ENCODE data around the gene RHBDF2. TPM values are rescaled to one million over a fixed set of nuclear protein-coding genes. Genes with fewer than 3 reads are reported as not detected.
"Not testable (repeated sequence)": the region's sequence is repeated elsewhere in the genome, so short reads cannot be mapped to it uniquely, and the experiment has no call there.

Gene RHBDF2
- polyA plus RNA-seq, 3 donors: 36.9 to 124 (median 68.6) TPM

DNA sequence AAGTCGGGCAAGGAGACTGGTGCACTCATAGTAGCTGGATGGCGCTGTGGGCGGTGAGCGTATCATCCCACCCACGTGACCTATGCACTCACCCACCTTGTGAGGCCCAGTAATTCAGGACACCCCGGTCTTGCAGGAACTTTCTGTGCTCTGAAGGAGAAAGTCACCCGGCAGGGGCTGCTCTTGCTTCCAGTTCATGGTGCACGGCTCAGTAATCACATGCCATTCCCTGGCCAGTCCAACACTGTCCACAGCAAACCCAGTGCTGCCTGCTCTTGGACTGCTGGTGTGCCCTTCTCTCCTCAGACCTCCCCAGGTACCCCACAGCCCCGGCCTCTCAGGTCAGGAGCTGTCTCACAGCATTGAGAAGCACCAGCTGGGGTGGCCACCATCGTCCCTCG, 16.4 kb upstream of the RHBDF2 start:
- TF ChIP-seq, protein P1, sequence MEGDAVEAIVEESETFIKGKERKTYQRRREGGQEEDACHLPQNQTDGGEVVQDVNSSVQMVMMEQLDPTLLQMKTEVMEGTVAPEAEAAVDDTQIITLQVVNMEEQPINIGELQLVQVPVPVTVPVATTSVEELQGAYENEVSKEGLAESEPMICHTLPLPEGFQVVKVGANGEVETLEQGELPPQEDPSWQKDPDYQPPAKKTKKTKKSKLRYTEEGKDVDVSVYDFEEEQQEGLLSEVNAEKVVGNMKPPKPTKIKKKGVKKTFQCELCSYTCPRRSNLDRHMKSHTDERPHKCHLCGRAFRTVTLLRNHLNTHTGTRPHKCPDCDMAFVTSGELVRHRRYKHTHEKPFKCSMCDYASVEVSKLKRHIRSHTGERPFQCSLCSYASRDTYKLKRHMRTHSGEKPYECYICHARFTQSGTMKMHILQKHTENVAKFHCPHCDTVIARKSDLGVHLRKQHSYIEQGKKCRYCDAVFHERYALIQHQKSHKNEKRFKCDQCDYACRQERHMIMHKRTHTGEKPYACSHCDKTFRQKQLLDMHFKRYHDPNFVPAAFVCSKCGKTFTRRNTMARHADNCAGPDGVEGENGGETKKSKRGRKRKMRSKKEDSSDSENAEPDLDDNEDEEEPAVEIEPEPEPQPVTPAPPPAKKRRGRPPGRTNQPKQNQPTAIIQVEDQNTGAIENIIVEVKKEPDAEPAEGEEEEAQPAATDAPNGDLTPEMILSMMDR (IDR thresholded peaks at IDR 0.05): no peak
- Mint-ChIP-seq H3K27ac (no peak overlapping the region), H3K27me3 (ENCODE audit: low read depth in 3 of 3) (peaks cover 12 to 14% (median 12%) of the 10 kb centered on the region in 3 donors), H3K4me1 (peaks cover 26% of the 10 kb centered on the region), H3K36me3 (no peaks in the 10 kb centered on the region), H3K9me3 (peaks cover 0 to 3% (median 0%) of the 10 kb centered on the region in 7 donors), H3K4me3 (no peak overlapping the region)
- H3K27me3 ChIP-seq (ENCODE audit: control insufficient read depth in 2 of 2, insufficient read depth in 2 of 2, low read length in 2 of 2): no peaks in the 10 kb centered on the region
- intact Hi-C loops (cut with micrococcal nuclease): no loop called here
- no peak overlapping the region for H3K9ac ChIP-seq (ENCODE audit: insufficient read depth, low read length, poor library complexity, severe bottlenecking)
- no peaks in the 10 kb centered on the region for H3K9me3 ChIP-seq (replicated peaks in 1 of 2; ENCODE audit: control insufficient read depth in 1 of 2, insufficient read depth in 1 of 2, low read length in 2 of 2)
- H2AFZ ChIP-seq (ENCODE audit: insufficient read depth, low read depth, low read length, poor library complexity, severe bottlenecking): no peak overlapping the region
- no peaks in the 10 kb centered on the region for H3K79me2 ChIP-seq (ENCODE audit: insufficient read depth, low read length)
- H4K20me1 ChIP-seq (ENCODE audit: insufficient read depth, low read length): no peaks in the 10 kb centered on the region
- H3K4me3 ChIP-seq (replicated peaks in 1 of 3; ENCODE audit: low read depth in 2 of 3, low read length in 3 of 3): no peak overlapping the region
- no peak overlapping the region for H3K27ac ChIP-seq (ENCODE audit: low read depth in 1 of 2, low read length in 2 of 2)
- peaks cover 16 to 20% of the 10 kb centered on the region in 2 donors for H3K4me1 ChIP-seq (ENCODE audit: control insufficient read depth in 1 of 2, insufficient read depth in 2 of 2, low read length in 2 of 2)
- H3K36me3 ChIP-seq (replicated peaks in 1 of 2; ENCODE audit: control insufficient read depth in 1 of 2, insufficient read depth in 2 of 2, low read length in 2 of 2): no peaks in the 10 kb centered on the region
- 94% methylated on average over 11 of the region's 11 CpGs for WGBS (ENCODE audit: insufficient coverage)
- no peak for DNase-seq
- no peak overlapping the region for H3K4me2 ChIP-seq (replicated peaks; ENCODE audit: extremely low read depth, low read length, poor library complexity, severe bottlenecking)

- Histone ChIP-seq H3K4me1 (ENCODE audit: control insufficient read depth in 1 of 2, insufficient read depth in 2 of 2, low read length in 2 of 2) (peaks cover 37 to 41% of the 10 kb centered on the region in 2 donors), H3K27ac (ENCODE audit: low read depth in 1 of 2, low read length in 2 of 2) (peak overlapping the region; percentile 78 to 82), H2AFZ (ENCODE audit: insufficient read depth, low read depth, low read length, poor library complexity, severe bottlenecking) (peak overlapping the region; percentile 52), H4K20me1 (ENCODE audit: insufficient read depth, low read length) (no peaks in the 10 kb centered on the region), H3K36me3 (replicated peaks in 1 of 2; ENCODE audit: control insufficient read depth in 1 of 2, insufficient read depth in 2 of 2, low read length in 2 of 2) (no peaks in the 10 kb centered on the region), H3K27me3 (ENCODE audit: control insufficient read depth in 2 of 2, insufficient read depth in 2 of 2, low read length in 2 of 2) (no peaks in the 10 kb centered on the region), H3K9me3 (replicated peaks in 1 of 2; ENCODE audit: control insufficient read depth in 1 of 2, insufficient read depth in 1 of 2, low read length in 2 of 2) (no peaks in the 10 kb centered on the region), H3K4me3 (replicated peaks in 1 of 3; ENCODE audit: low read depth in 2 of 3, low read length in 3 of 3) (peak overlapping the region in 2 of 3 experiments; percentile 6 to 45), H3K9ac (ENCODE audit: insufficient read depth, low read length, poor library complexity, severe bottlenecking) (peak overlapping the region; percentile 64), H3K4me2 (replicated peaks; ENCODE audit: extremely low read depth, low read length, poor library complexity, severe bottlenecking) (peak overlapping the region; percentile 50), H3K79me2 (ENCODE audit: insufficient read depth, low read length) (no peaks in the 10 kb centered on the region)
- peak; percentile 90 to 99 (median 97) for DNase-seq
- H3K36me3 Mint-ChIP-seq: no peaks in the 10 kb centered on the region
- TF ChIP-seq, protein P1 (IDR thresholded peaks at IDR 0.05): no peak
- H3K4me1 Mint-ChIP-seq: peaks cover 47% of the 10 kb centered on the region
- peaks cover 0 to 3% (median 0%) of the 10 kb centered on the region in 7 donors for H3K9me3 Mint-ChIP-seq
- H3K27me3 Mint-ChIP-seq (ENCODE audit: low read depth in 3 of 3): peaks cover 6 to 10% (median 9%) of the 10 kb centered on the region in 3 donors
- WGBS (ENCODE audit: insufficient coverage): 9% methylated on average over 22 of the region's 22 CpGs
- peak overlapping the region; percentile 67 to 88 for H3K4me3 Mint-ChIP-seq
- peak overlapping the region; percentile 92 to 99 (median 94) for H3K27ac Mint-ChIP-seq
- intact Hi-C loops (cut with micrococcal nuclease): no loop called here
Measured at GRCh38 chr17:76515274-76515949, 14.2 kb upstream of the RHBDF2 start.

DNA sequence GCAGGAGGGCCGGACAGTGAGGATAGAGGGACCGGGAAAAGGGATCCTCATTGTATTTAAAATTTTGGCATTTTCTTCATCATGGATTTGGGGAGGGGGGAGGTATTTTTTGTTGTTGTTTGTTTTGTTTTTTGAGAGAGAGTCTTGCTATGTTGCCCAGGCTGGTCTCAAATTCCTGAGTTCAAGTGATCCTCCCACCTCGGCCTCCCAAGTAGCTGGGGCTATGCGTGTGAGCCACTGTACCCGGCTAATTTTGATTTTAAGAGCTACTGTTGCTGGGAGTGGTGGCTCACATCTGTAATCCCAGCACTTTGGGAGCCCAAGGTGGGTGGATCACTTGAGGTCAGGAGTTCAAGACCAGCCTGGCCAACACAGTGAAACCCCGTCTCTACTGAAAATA, 13.1 kb upstream of the RHBDF2 start:
- H4K20me1 ChIP-seq (ENCODE audit: insufficient read depth, low read length); H2AFZ ChIP-seq (ENCODE audit: insufficient read depth, low read depth, low read length, poor library complexity, severe bottlenecking); H3K27me3 ChIP-seq (ENCODE audit: control insufficient read depth in 2 of 2, insufficient read depth in 2 of 2, low read length in 2 of 2); H3K9me3 Mint-ChIP-seq; intact Hi-C loops (cut with micrococcal nuclease); H3K27me3 Mint-ChIP-seq (ENCODE audit: low read depth in 3 of 3); H3K9me3 ChIP-seq (replicated peaks in 1 of 2; ENCODE audit: control insufficient read depth in 1 of 2, insufficient read depth in 1 of 2, low read length in 2 of 2); DNase-seq; H3K4me2 ChIP-seq (replicated peaks; ENCODE audit: extremely low read depth, low read length, poor library complexity, severe bottlenecking); H3K36me3 Mint-ChIP-seq; H3K79me2 ChIP-seq (ENCODE audit: insufficient read depth, low read length); H3K36me3 ChIP-seq (replicated peaks in 1 of 2; ENCODE audit: control insufficient read depth in 1 of 2, insufficient read depth in 2 of 2, low read length in 2 of 2); H3K4me3 ChIP-seq (replicated peaks in 1 of 3; ENCODE audit: low read depth in 2 of 3, low read length in 3 of 3); H3K9ac ChIP-seq (ENCODE audit: insufficient read depth, low read length, poor library complexity, severe bottlenecking); H3K27ac ChIP-seq (ENCODE audit: low read depth in 1 of 2, low read length in 2 of 2): not testable (repeated sequence)
- H3K4me1 ChIP-seq (ENCODE audit: control insufficient read depth in 1 of 2, insufficient read depth in 2 of 2, low read length in 2 of 2): peaks cover 41 to 47% of the 10 kb centered on the region in 2 donors
- 100% methylated on average over 3 of the region's 6 CpGs for WGBS (ENCODE audit: insufficient coverage)
- Mint-ChIP-seq H3K27ac (peak overlapping the region in 6 of 7 donors; percentile 3 to 99 (median 62)), H3K4me3 (peak overlapping the region in 1 of 2 donors; percentile 67), H3K4me1 (peaks cover 55% of the 10 kb centered on the region)
